ENCODE results near the gene MGAT5.

MGAT5 gene

DNA sequence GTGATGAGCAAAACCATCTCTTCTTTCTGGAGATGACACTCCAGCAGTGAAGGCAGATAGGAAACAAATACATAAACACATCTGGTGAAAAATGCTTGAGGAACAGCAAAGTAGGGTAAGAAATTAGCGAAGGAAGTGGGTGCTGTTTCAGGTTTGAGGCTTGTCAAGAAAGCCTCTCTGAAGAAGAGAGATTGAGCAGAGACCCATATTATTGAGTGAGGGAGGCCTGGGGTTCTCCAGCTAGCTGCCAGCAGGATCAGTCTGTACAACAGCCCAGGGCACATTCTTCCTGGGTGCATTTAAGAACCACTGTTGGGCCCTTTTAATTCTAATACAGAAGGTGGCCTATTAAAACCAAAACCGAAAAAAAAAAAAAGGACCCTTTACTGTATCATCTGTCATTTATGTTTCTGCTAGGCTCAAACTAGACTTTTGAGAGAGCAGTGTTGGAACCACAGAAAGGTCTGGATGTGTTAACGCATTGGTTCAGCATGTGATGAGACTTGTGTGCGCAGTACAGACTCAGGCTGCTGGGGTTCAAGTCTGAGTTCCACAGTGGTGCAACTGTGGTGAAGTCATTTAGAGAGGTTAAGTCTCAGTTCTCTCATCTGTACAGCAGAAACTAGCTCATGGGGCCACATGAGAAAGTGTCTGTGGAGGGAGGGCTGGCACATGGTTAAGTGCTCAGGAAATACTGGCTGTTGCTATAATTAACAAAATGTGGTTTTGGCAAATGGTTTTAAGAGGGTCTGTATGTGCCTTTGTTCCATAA is 28.9 kb downstream of the MGAT5 start:
- Histone ChIP-seq H3K27me3 (ENCODE audit: control insufficient read depth, insufficient read depth, low read length) (no peaks in the 10 kb centered on the region), H3K9ac (no peak overlapping the region), H3K4me1 (no peaks in the 10 kb centered on the region), H2AFZ (no peak overlapping the region), H3K4me2 (ENCODE audit: low read length) (no peak overlapping the region), H3K27ac (no peak overlapping the region), H3K9me3 (ENCODE audit: control insufficient read depth, low read length) (no peaks in the 10 kb centered on the region), H3K79me2 (no peaks in the 10 kb centered on the region), H3K36me3 (ENCODE audit: control insufficient read depth, insufficient read depth, low read length) (no peaks in the 10 kb centered on the region), H3K4me3 (ENCODE audit: low read depth, low read length) (no peak overlapping the region)
- no peak for TF ChIP-seq CTCF (IDR thresholded peaks at IDR 0.05)

DNA sequence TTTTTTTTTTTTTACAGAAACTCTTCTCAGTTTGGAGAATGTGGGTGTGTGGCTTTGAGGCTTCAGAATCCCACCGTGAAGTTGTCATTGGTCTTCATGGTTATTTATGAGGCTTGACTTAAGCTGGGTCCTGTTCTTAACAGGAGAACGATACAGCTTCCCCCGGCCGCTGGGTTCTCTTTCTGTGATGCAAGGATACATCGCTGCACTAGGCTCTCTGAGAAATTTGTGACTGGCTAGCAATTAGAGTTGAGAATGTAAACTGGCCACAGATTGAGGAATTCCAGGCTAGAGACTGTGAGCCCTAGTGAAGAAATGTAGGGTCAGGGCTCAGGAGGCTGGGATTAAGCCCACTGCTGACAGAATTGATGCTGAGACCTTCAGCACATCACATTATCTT is 29.8 kb downstream of the MGAT5 start:
- H3K36me3 ChIP-seq (ENCODE audit: control insufficient read depth, insufficient read depth, low read length) = no peaks in the 10 kb centered on the region
- H2AFZ ChIP-seq = no peak overlapping the region
- no peak overlapping the region for H3K4me3 ChIP-seq (ENCODE audit: low read depth, low read length)
- no peaks in the 10 kb centered on the region for H3K27me3 ChIP-seq (ENCODE audit: control insufficient read depth, insufficient read depth, low read length)
- H3K4me2 ChIP-seq (ENCODE audit: low read length) = no peak overlapping the region
- no peak overlapping the region for H3K27ac ChIP-seq
- no peaks in the 10 kb centered on the region for H3K79me2 ChIP-seq
- no peak for TF ChIP-seq CTCF (IDR thresholded peaks at IDR 0.05)
- H3K9ac ChIP-seq = no peak overlapping the region
- H3K4me1 ChIP-seq = no peaks in the 10 kb centered on the region
- H3K9me3 ChIP-seq (ENCODE audit: control insufficient read depth, low read length) = no peaks in the 10 kb centered on the region

- no peak overlapping the region for H3K27ac ChIP-seq
- TF ChIP-seq CTCF (IDR thresholded peaks at IDR 0.05) = no peak
- H3K79me2 ChIP-seq = no peaks in the 10 kb centered on the region
- no peaks in the 10 kb centered on the region for H3K4me1 ChIP-seq
- H3K9ac ChIP-seq = no peak overlapping the region
- H3K9me3 ChIP-seq (ENCODE audit: control insufficient read depth, low read length) = no peaks in the 10 kb centered on the region
- H3K4me2 ChIP-seq (ENCODE audit: low read length) = no peak overlapping the region
- H3K36me3 ChIP-seq (ENCODE audit: control insufficient read depth, insufficient read depth, low read length) = no peaks in the 10 kb centered on the region
- H3K4me3 ChIP-seq (ENCODE audit: low read depth, low read length) = no peak overlapping the region
- no peak overlapping the region for H2AFZ ChIP-seq
- H3K27me3 ChIP-seq (ENCODE audit: control insufficient read depth, insufficient read depth, low read length) = no peaks in the 10 kb centered on the region
These were observed 30.3 kb downstream of the MGAT5 start for GRCh38 chr2:134284119-134284670.

GRCh38 chr2:134287323-134287722 is 33.5 kb downstream of the MGAT5 start:
- Histone ChIP-seq H3K79me2 (peaks cover 2% of the 10 kb centered on the region), H3K27ac (no peak overlapping the region), H2AFZ (no peak overlapping the region), H3K36me3 (ENCODE audit: control insufficient read depth, insufficient read depth, low read length) (no peaks in the 10 kb centered on the region), H3K27me3 (ENCODE audit: control insufficient read depth, insufficient read depth, low read length) (no peaks in the 10 kb centered on the region), H3K9ac (no peak overlapping the region), H3K4me1 (no peaks in the 10 kb centered on the region), H3K9me3 (ENCODE audit: control insufficient read depth, low read length) (no peaks in the 10 kb centered on the region), H3K4me3 (ENCODE audit: low read depth, low read length) (no peak overlapping the region), H3K4me2 (ENCODE audit: low read length) (no peak overlapping the region)
- no peak for TF ChIP-seq CTCF (IDR thresholded peaks at IDR 0.05)

DNA sequence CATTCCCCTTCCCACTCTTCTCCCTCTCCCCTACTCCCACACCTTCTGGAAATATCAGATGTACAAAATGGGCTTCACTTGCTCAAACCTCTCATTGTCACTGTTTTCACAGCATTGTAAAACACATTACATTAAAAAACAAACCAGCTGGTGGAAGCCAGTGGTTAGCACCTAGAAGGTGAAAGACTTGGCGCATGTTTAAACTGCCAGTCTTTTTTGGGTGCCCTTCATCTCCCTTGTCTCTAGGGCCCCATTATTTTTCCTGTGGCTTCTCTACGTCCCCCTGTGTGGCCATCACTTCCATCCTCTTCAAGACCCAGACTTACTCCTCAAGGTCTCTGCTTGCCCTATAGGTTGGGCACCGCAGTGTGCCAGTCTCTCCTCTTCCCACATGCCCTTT is 34.9 kb downstream of the MGAT5 start:
- peaks cover 2% of the 10 kb centered on the region for H3K79me2 ChIP-seq
- no peak for TF ChIP-seq CTCF (IDR thresholded peaks at IDR 0.05)
- H3K27ac ChIP-seq = no peak overlapping the region
- no peak overlapping the region for H2AFZ ChIP-seq
- H3K9me3 ChIP-seq (ENCODE audit: control insufficient read depth, low read length) = no peaks in the 10 kb centered on the region
- H3K4me1 ChIP-seq = no peaks in the 10 kb centered on the region
- no peak overlapping the region for H3K4me2 ChIP-seq (ENCODE audit: low read length)
- no peaks in the 10 kb centered on the region for H3K27me3 ChIP-seq (ENCODE audit: control insufficient read depth, insufficient read depth, low read length)
- no peak overlapping the region for H3K9ac ChIP-seq
- H3K4me3 ChIP-seq (ENCODE audit: low read depth, low read length) = no peak overlapping the region
- H3K36me3 ChIP-seq (ENCODE audit: control insufficient read depth, insufficient read depth, low read length) = no peaks in the 10 kb centered on the region

Data from parathyroid adenoma (tissue), 2 donors.